NCI-H146 (cell line): Measurements from ENCODE around the gene TBC1D3G.
"Not testable (repeated sequence)": the region's sequence is repeated elsewhere in the genome, so short reads cannot be mapped to it uniquely, and the experiment has no call there.

Source experiments
- DNase-seq: peaks from one replicate; lab custom pipeline; 2025; lab: John Stamatoyannopoulos, UW

Gene TBC1D3G

GRCh38 chr17:36323584-36323983 is at the start of gene TBC1D3G:
TBC1D3G (plus strand) TSS chr17:36323884; CDS start chr17:36325412, 1,528 bp downstream.
- not testable (repeated sequence) for DNase-seq

GRCh38 chr17:36283256-36283655 is 40.4 kb upstream of the TBC1D3G start:
- DNase-seq: not testable (repeated sequence)

- not testable (repeated sequence) for DNase-seq
These were observed 39.5 kb upstream of the TBC1D3G start for GRCh38 chr17:36284219-36284618.

GRCh38 chr17:36289965-36290612 is 33.6 kb upstream of the TBC1D3G start:
- not testable (repeated sequence) for DNase-seq

GRCh38 chr17:36295161-36295560 is 28.5 kb upstream of the TBC1D3G start:
- DNase-seq: not testable (repeated sequence)

GRCh38 chr17:36315736-36316135 is 7.9 kb upstream of the TBC1D3G start:
- DNase-seq: not testable (repeated sequence)

GRCh38 chr17:36362496-36362895 is 38.8 kb downstream of the TBC1D3G start:
- not testable (repeated sequence) for DNase-seq

- not testable (repeated sequence) for DNase-seq
These were observed 52.3 kb downstream of the TBC1D3G start for GRCh38 chr17:36375938-36376337.
